Panc1 (cell line): ENCODE measurements around the gene FKRP.

Source experiments
- CTCF ChIP-seq: fragments of 450-650 bp; IDR thresholded peaks from 2 replicates; pipeline ENCODE4 v1.5.1; 2017; ENCODE audit warnings: mild to moderate bottlenecking
- POLR2AphosphoS5 ChIP-seq: IDR thresholded peaks from 2 replicates; pipeline ENCODE4 v1.6.1; 2012; ENCODE audit warnings: mild to moderate bottlenecking, low read depth, low read length, moderate library complexity
- REST ChIP-seq, 2 experiments: IDR thresholded peaks; 2 replicates each; pipeline ENCODE4 v1.6.1; 2011 to 2012; ENCODE audit warnings: low read depth in 2 of 2, control low read depth in 1 of 2, low read length in 1 of 2, mild to moderate bottlenecking in 1 of 2, moderate library complexity in 1 of 2; ENCODE audit not compliant: insufficient read depth in 1 of 2
- TCF7L2 ChIP-seq: IDR thresholded peaks from 2 replicates; pipeline ENCODE4 v1.6.1; 2011; ENCODE audit warnings: mild to moderate bottlenecking, low read depth, low read length, inconsistent platforms

DNA sequence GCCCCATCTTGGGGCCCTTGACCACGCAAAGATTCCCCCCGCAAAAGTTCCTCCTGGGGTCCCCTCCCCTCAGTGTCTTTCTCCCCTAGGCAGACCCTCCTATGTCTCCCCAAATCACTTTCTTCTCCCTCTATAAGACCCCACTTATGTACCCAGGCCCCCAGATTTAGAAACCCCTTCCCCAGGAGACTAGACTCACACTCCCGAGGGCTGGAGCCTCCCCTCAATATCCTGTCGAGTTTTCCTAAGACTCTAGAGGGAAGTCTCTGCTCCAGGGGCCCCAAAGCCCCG lies 41.1 kb downstream of the FKRP start:
- TF ChIP-seq CTCF: no peak
- TF ChIP-seq REST (IDR thresholded peaks at IDR 0.05; ENCODE audit: insufficient read depth in 1 of 2, low read depth in 2 of 2, low read length in 1 of 2): no peak
- no peak for TF ChIP-seq POLR2AphosphoS5
- TF ChIP-seq TCF7L2: no peak
